H1 (cell line): ENCODE results near the gene ADNP2. TPM values are rescaled to one million over a fixed set of nuclear protein-coding genes. Genes with fewer than 3 reads are reported as not detected.

Experiments used
- ASH2L ChIP-seq: fragments of 200-600, 300-600 bp; sonication (generic); IDR thresholded peaks from one replicate; pipeline ENCODE4 v1.7.1; 2017; ENCODE audit warnings: low read length
- CHD1 ChIP-seq: IDR thresholded peaks from 2 replicates; pipeline ENCODE4 v1.6.1; 2012; ENCODE audit warnings: low read depth, low read length, improper control_type of control experiment
- E2F6 ChIP-seq: IDR thresholded peaks from 2 replicates; pipeline ENCODE4 v1.6.1; 2012; ENCODE audit warnings: inconsistent platforms
- FOSL1 ChIP-seq: IDR thresholded peaks from 2 replicates; pipeline ENCODE4 v1.6.1; 2011; ENCODE audit warnings: mild to moderate bottlenecking, low read depth, low read length, moderate library complexity; ENCODE audit not compliant: insufficient read depth
- JUN ChIP-seq: IDR thresholded peaks from 2 replicates; pipeline ENCODE4 v1.6.1; 2011; ENCODE audit warnings: low read depth, mild to moderate bottlenecking, improper control_type of control experiment, low read length
- JUND ChIP-seq: IDR thresholded peaks from 2 replicates; pipeline ENCODE4 v1.6.1; 2011; ENCODE audit warnings: mild to moderate bottlenecking, improper control_type of control experiment, low read length
- MAFK ChIP-seq: IDR thresholded peaks from 2 replicates; pipeline ENCODE4 v1.6.1; 2012; ENCODE audit warnings: low read depth, mild to moderate bottlenecking, improper control_type of control experiment, low read length
- NRF1 ChIP-seq: IDR thresholded peaks from 2 replicates; pipeline ENCODE4 v1.6.1; 2011; ENCODE audit warnings: mild to moderate bottlenecking, low read depth, low read length, improper control_type of control experiment
- RFX5 ChIP-seq: IDR thresholded peaks from 2 replicates; pipeline ENCODE4 v1.6.1; 2011; ENCODE audit warnings: low read depth, low read length, improper control_type of control experiment, borderline replicate concordance
- TEAD4 ChIP-seq: IDR thresholded peaks from 2 replicates; pipeline ENCODE4 v1.6.1; 2012; ENCODE audit warnings: low read depth, low read length, inconsistent platforms, mixed read lengths
- polyA plus RNA-seq, 7 experiments: library from polyadenylated mRNA; depleted of rRNA in 3 of 7; stranded (reverse) in 5 of 7; unstranded in 2 of 7; fragments of >200 nt in 5 of 7; fragments of 200-250 nt in 2 of 7; gene quantifications; 1 replicate in 5 of 7; 2 replicates in 1 of 7; 4 replicates in 1 of 7; pipeline versions ENCODE4 v1.2.1 to v1.2.3, GENCODE V29; 2011 to 2013; ENCODE audit warnings: missing spikeins in 2 of 7, mixed read lengths in 2 of 7
- total RNA-seq: library from RNA; stranded (reverse); fragmentation: NEBNext Ultra II Directional; extraction: Animal tissue kit (Norgen Biotek cat#: 25700); gene quantifications from 2 replicates; pipeline ENCODE4 v1.2.1, GENCODE V29; 2021

Gene ADNP2
- total and polyA plus RNA-seq, 2 of the 8 experiments (the other 6 are each of a cell fraction or from before 2014, with no cell fraction given), result 25.1 to 61.6 TPM

GRCh38 chr18:80157708-80158343 lies 48.8 kb downstream of the ADNP2 start (continued):
- TF ChIP-seq FOSL1 (no peak), E2F6 (no peak), JUN (no peak), MAFK (peak; percentile 49), RFX5 (no peak), TEAD4 (no peak), NRF1 (no peak), JUND (0 out of 2 replicates have a peak, but pooled peaks have one; percentile 12), ASH2L (no peak), CHD1 (no peak)
- TF ChIP-seq, all 59 proteins: peak for 4
